HuH-7 (cell line): Measurements from ENCODE around the gene AQP6.

Experiments used
- DNase-seq: peaks from one replicate; pipeline ENCODE4 v3.0.0; 2011; ENCODE audit warnings: low spot score

The AQP6 gene

GRCh38 chr12:49942921-49943624, 29.7 kb upstream of the AQP6 start:
- no peak for DNase-seq

GRCh38 chr12:49943625-49943960, 29.2 kb upstream of the AQP6 start:
- DNase-seq, result no peak

- DNase-seq, result no peak
Observed at GRCh38 chr12:49944046-49944445, 28.7 kb upstream of the AQP6 start.

GRCh38 chr12:49944718-49945117, 28.0 kb upstream of the AQP6 start:
- DNase-seq, result no peak

GRCh38 chr12:49945394-49946080, 27.2 kb upstream of the AQP6 start:
- DNase-seq, result peak; percentile 96

- DNase-seq, result no peak
Observed at GRCh38 chr12:49946086-49946485, 26.7 kb upstream of the AQP6 start.

- no peak for DNase-seq
Observed at GRCh38 chr12:49946497-49946896, 26.2 kb upstream of the AQP6 start.

GRCh38 chr12:49947593-49948226, 25.0 kb upstream of the AQP6 start:
- no peak for DNase-seq

GRCh38 chr12:49948866-49949845, 23.6 kb upstream of the AQP6 start:
- no peak for DNase-seq

GRCh38 chr12:49949866-49950265, 22.9 kb upstream of the AQP6 start:
- no peak for DNase-seq

GRCh38 chr12:49950273-49951251, 22.2 kb upstream of the AQP6 start, which contains the start of gene AQP2:
AQP2 (plus strand) TSS chr12:49950737; CDS start chr12:49950831, 94 bp downstream.
- DNase-seq, result no peak

GRCh38 chr12:49951411-49952240, 21.1 kb upstream of the AQP6 start:
- DNase-seq, result no peak

- DNase-seq, result no peak
Observed at GRCh38 chr12:49952391-49953055, 20.2 kb upstream of the AQP6 start.

- DNase-seq, result no peak
Observed at GRCh38 chr12:49953151-49953550, 19.6 kb upstream of the AQP6 start.

- no peak for DNase-seq
Observed at GRCh38 chr12:49953961-49954846, 18.5 kb upstream of the AQP6 start.

- DNase-seq, result no peak
Observed at GRCh38 chr12:49954863-49955830, 17.6 kb upstream of the AQP6 start.
